Adipose tissue (tissue), 3 donors: ENCODE data around the gene KCTD13. TPM values are rescaled to one million over a fixed set of nuclear protein-coding genes. Genes with fewer than 3 reads are reported as not detected.
"Not testable (repeated sequence)": the region's sequence is repeated elsewhere in the genome, so short reads cannot be mapped to it uniquely, and the experiment has no call there.

Experiments used
- H3K27ac ChIP-seq: one replicate; pipeline ENCODE4 v1.5.1; 2013; ENCODE audit warnings: low read depth, low read length
- WGBS, 3 donors: extraction: QIAGEN DNeasy Blood & Tissue Kit; methylation state at CpG; one replicate each; pipeline ENCODE4 v1.1.7; 2013; 5-methylcytosine and 5-hydroxymethylcytosine counted together
- polyA plus RNA-seq, 3 donors: library from polyadenylated mRNA; stranded (reverse); fragments of 200-250 nt; gene quantifications; one replicate each; pipeline ENCODE4 v1.2.3, GENCODE V29; 2013
- donor health status: healthy with polysubstance abuse.
- donor health status: Bipolar disorder and iron deficiency.
- donor health status: healthy.

KCTD13 gene
- polyA plus RNA-seq, 3 donors: 6.5 to 13.0 (median 10.5) TPM

DNA sequence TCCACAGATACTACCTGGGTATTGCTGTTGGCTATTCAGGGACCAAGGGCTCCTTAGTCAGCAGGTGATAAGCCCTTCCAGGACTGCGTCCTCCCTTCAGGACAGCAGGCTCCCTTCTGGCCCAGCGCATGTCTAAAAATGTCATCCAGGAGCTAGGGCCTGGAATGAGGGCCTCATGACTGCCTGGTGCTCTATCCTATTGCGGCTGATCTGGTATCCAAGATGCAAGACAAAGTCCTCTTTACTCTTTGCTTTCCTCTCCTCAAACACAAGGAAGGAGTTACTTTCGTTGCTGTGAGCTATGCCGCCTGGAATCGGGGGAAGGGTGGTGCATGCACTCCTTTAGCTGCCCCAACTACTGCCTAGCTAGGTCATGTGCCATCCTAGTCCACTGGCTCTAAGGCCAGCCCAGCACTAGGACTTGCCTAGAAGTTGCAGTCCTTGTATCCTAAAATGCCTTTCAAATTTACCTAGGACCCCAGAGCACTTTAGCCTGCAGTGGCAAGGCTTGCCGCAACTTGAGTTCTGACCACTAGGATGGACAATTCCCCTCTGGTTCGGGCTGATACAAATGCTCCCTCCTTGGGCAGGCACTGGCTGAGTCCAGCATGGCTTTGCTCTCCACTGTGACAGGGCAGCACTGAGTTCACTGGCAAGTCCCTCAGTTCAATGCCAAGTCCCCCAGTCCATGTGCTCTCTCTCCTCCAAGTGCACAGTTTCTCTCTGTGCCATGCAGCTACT lies 25.8 kb upstream of the KCTD13 start:
- 86 to 91% (median 90%) methylated on average over 8 of the region's 8 CpGs for WGBS, 3 donors

DNA sequence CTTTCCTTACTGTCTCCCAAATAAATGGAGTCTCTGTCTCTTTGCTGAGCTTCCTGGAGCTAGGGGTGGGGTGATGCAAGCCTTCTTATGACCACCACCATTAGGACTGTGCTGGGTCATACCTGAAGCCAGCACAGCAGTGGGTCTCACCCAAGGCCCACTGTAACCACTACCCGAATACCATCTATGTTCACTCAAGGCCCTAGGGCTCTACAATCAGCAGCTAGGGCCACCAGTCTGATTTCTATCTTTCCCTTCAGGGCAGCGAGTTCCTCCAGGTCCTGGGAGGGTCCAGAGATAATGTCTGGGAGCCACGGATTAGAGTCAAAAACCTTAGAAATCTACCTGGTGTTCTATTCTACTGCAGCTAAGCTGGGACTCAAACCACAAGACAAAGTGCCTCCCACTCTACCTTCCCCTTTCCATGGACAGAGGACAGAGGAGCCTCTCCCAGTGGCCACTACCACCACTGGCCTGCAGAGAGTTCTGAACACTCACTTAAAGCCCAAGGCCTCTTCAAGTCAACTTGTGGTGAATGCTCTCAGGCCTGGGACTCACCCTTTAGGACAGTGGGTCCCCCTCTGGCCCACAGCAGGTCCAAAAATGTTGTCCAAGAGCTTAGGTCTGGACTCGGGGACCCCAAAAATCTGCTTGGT lies 24.9 kb upstream of the KCTD13 start:
- H3K27ac ChIP-seq: no peak overlapping the region

More for the DNA sequence above, 25.8 kb upstream of the KCTD13 start:
- H3K27ac ChIP-seq: no peak overlapping the region

DNA sequence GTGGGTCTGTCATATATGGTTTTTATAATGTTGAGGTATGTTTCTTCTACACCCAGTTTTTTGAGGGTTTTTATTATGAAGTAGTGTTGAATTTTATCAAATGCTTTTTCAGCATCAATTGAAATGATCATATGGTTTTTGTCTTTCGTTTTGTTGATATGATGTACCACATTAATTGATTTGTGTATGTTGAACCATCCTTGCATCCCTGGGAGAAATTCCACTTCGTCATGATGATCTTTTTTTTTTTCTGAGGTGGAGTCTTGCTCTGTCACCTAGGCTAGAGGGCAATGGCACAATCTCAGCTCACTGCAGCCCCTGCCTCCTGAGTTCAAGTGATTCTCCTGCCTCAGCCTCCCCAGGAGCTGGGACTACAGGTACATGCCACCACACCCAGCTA lies 21.9 kb upstream of the KCTD13 start:
- H3K27ac ChIP-seq: no peak overlapping the region
- 73 to 87% (median 83%) methylated on average over 2 of the region's 2 CpGs for WGBS, 3 donors

More for the DNA sequence above, 24.9 kb upstream of the KCTD13 start:
- WGBS, 3 donors: 90 to 95% (median 94%) methylated on average over 4 of the region's 4 CpGs

GRCh38 chr16:29943846-29944799 lies 18.1 kb upstream of the KCTD13 start:
- no peak overlapping the region for H3K27ac ChIP-seq
- 52 to 63% (median 54%) methylated on average over 11 of the region's 11 CpGs for WGBS, 3 donors

DNA sequence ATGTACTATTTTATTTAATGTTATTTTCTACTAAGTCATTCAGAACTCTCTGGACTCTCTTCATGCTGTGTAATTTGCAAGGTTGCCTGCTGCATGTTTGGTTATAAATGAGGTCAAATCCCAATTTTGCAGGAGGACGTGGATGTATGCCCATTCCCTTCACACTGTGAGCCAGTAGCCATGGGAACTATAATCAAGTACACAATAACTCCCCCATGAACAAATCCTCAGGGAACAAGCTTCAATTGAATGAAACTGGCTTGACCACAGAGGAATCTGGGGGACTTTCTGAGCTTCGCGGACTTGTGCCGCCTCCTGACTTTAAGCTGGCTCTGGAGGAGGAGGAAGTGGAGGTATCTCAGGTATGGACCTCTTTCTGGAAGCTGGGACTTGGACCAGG lies 14.6 kb upstream of the KCTD13 start:
- WGBS, 3 donors: 51 to 61% (median 55%) methylated on average over 4 of the region's 4 CpGs
- no peak overlapping the region for H3K27ac ChIP-seq

DNA sequence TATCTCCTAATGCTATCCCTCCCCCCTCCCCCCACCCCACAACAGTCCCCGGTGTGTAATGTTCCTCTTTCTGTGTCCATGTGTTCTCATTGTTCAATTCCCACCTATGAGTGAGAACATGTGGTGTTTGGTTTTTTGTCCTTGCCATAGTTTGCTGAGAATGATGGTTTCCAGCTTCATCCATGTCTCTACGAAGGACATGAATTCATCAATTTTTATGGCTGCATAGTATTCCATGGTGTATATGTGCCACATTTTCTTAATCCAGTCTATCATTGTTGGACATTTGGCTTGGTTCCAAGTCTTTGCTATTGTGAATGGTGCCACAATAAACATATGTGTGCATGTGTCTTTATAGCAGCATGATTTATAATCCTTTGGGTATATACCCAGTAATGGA lies 5.7 kb upstream of the KCTD13 start:
- not testable (repeated sequence) for H3K27ac ChIP-seq
- WGBS, 3 donors: 78 to 96% (median 79%) methylated on average over 2 of the region's 2 CpGs

DNA sequence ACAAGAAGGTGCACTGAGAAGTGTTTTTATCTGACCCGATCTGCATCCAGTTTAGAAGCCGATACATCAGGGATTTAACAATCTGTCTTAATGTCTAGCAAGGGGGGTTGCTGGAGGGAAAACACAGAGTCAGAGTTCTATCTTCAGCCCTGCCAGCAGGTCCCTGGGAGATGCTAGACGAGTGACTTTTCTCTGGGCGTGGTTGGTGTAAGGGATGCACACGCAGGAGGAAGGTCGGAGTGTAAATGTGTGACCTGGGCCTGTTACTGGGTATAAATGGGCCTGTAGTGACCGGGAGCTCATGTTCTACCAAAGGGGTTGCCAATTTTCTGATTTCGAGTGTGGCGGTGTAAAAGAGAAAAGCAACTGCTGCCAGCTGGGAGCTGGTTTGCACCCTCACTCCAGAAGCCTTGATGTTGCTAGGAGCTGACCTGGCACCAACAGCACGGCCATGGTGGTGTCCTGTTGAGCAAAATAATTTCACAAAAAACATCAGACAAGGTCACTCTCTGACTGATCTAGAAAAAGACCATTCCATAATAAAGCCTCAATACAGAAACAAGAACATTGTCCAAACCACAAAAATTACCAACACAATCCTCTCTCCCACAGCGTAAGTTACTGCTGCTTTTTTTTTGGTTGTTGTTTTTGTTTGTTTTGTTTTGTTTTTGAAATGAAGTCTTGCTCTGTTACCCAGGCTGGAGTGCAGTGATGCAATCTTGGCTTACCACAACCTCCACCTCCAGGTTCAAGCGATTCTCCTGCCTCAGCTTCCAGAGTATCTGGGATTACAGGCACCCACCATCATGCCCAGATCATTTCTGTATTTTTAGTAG lies 1.3 kb upstream of the KCTD13 start:
- no peak overlapping the region for H3K27ac ChIP-seq
- 50 to 64% (median 60%) methylated on average over 12 of the region's 12 CpGs for WGBS, 3 donors

DNA sequence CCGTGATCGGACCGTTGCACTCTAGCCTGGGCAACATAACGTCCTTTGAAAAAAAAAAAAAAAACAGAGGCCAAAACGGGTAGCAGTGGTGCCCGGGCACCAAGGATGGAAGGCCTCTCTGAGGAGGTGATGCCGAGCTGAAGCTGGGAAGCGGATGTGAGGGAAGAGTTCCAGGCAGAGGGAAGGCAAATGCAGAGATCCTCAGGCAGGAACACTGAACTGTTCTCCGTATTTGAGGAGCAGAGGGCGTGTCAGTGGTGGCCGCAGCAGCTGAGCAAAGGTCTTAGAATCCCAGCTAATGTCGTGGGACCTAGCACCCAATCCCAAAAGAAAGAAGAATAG lies 656 bp upstream of the KCTD13 start:
- WGBS, 3 donors: 3 to 6% (median 5%) methylated on average over 12 of the region's 12 CpGs
- H3K27ac ChIP-seq: no peak overlapping the region

GRCh38 chr16:29925105-29925756 lies 795 bp downstream of the KCTD13 start:
- no peak overlapping the region for H3K27ac ChIP-seq

GRCh38 chr16:29922986-29923501 lies 3.0 kb downstream of the KCTD13 start:
- WGBS, 3 donors: 95 to 97% (median 96%) methylated on average over 12 of the region's 12 CpGs
- H3K27ac ChIP-seq: no peak overlapping the region

More at GRCh38 chr16:29925105-29925756, 795 bp downstream of the KCTD13 start:
- 8 to 13% (median 11%) methylated on average over 9 of the region's 9 CpGs for WGBS, 3 donors

DNA sequence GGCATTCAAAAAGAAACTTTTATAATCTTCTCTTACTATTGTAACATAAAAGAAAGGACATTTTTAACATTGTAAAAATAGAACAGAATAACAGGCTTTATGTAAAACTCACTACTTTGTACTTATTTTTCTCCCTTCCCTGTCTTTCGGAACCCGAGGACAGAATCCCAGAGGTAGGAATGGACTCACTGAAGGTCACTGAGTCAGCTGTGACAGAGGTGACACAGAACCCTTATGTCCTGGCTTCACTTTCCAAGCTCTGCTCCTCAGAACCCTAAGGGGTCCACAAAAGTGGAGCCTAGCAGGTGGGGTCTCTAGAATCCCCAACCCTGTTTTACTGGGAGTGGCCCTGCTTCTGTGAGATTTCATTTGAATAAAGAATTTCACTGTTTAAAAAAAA lies 3.7 kb downstream of the KCTD13 start:
- WGBS, 3 donors: 89 to 97% (median 89%) methylated on average over 2 of the region's 2 CpGs

GRCh38 chr16:29921034-29921385 lies 5.0 kb downstream of the KCTD13 start:
- 60 to 91% (median 87%) methylated on average over 3 of the region's 3 CpGs for WGBS, 3 donors
- H3K27ac ChIP-seq: no peak overlapping the region

More for the DNA sequence above, 3.7 kb downstream of the KCTD13 start:
- no peak overlapping the region for H3K27ac ChIP-seq

GRCh38 chr16:29920288-29921033 lies 5.6 kb downstream of the KCTD13 start:
- no peak overlapping the region for H3K27ac ChIP-seq
- 76 to 87% (median 86%) methylated on average over 6 of the region's 6 CpGs for WGBS, 3 donors

GRCh38 chr16:29916979-29917378 lies 9.0 kb downstream of the KCTD13 start:
- 97 to 100% (median 100%) methylated on average over 1 of the region's 1 CpG for WGBS, 3 donors
- H3K27ac ChIP-seq: no peak overlapping the region

DNA sequence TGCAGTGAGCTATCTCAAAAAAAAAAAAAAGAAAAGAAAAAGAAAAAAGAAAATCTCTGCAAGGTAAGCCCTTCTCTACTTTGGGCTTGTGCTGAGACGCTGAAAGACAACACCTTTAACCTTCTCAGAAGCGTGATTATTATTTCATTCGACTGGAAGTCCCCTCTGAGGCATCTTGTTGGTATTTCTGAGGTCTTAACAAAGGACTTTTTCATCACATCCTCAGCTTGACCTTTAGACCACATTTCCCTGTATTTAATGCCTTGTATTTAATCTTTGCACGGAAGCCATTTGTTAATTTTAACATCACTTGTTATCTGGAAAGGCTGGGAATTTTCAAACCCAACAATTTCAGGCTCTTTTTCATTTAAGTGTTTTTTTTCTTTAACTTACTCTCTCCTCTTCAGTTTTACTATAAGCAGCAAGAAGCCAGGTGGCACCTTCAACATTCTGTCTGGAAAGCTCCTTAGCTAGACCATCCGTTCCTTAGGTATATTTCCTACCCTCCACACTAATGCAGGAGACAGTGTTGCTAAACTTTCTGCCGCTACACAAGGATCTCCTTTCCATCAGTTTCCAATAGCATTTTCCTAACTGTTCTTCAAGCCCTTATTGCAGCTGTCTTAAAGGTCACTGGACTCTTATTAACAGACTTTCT lies 10.3 kb downstream of the KCTD13 start:
- no peak overlapping the region for H3K27ac ChIP-seq
- WGBS, 3 donors: 74 to 81% (median 81%) methylated on average over 6 of the region's 6 CpGs

DNA sequence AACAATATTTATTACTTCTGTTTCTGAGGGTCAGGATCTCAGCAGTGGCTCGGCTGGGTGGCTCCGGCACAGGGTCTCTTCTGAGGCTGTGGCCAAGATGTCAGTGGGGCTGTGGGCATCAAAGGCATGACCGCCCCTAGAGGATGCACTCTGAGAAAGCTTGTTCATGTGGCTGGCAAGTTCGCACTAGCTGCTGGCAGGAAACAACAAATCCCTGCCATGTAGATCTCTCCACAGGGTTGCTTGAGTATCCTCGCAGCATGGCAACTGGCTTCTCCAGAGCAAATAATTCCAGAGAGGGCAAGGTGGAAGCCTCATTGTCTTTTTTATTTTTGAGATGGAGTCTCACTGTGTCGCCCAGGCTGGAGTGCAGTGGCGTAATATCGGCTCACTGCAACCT lies 12.5 kb downstream of the KCTD13 start:
- H3K27ac ChIP-seq: no peak overlapping the region
- WGBS, 3 donors: 95 to 97% (median 96%) methylated on average over 8 of the region's 8 CpGs
